GF-D8 (cell line): ENCODE measurements around the gene EYS.

Experiments used
- DNase-seq: peaks from one replicate; lab custom pipeline; 2025; lab: John Stamatoyannopoulos, UW

EYS gene

DNA sequence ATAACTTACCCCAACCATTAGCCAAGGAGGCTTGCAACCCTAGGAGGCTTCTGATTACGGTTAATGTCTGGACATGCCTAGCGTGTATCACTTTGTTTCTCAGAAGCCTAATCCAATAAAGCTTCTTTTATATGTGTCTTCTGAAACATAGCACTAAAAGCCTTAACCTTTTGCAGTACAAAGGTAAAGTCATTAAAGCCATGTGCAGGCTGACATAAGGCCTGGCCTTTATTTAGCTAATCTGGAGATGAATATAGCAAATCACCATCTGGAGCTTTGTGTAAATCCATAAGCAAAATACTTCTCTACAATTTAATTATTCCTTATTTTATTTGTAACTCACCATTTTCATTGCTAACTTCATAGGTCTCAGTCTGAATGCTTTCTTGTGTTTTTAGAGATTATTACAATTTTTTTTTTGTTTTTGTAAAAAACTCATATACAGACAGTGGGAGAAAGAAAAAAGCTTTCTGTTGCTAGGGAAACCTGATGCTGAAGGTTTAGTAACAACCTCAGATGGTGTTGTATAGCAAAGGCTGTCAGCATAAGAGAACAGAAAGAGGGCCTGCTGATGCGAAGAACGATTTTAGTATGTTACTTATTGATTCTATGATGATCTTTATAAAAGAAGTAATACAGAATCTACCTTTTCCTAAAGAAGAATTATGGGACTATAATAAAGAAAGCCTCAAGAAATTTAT lies at the start of gene EYS:
Gene EYS, minus strand, starts transcription at position 101 of the 701 bp plus-strand sequence. CDS start 211,816 bp downstream, outside the sequence.
- no peak for DNase-seq

DNA sequence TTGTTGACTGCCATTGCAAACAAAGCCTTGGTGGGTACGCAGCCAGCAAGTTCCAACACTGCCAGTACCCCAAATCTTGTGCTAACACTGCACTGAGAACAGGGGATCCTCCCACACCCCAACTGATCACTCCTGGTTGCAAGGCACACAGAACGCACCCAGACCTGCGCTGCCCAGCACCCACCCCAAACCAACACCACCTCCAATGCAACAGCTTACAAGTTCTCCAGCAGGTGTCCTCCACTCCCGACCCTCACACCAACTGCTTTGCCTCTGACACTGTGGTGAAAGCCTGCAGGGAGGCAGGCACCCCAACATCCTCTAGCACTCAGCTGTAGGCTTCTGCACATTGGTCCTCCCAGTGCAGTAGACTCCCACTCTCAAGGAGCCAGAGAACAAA lies 39.3 kb upstream of the EYS start:
- DNase-seq, result no peak

DNA sequence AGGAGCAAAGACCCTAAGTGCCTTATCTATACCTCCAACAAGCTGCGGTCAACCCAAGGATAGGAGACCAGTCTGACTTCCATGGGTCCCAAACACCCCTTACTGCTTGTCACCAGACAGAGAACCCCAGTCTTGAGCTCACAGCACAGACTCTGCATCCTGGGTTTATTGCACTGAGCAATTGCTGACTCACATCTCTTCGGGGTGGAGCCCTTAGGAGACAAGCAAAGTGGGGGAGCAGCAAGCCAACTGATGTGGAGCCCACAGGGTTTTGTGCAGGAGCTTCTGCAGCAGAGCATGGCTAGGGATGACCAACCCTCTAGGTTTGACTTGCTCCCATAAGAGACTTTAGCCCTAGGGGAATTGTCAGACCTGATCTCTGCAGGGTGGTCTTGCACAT lies 38.6 kb upstream of the EYS start:
- no peak for DNase-seq

DNA sequence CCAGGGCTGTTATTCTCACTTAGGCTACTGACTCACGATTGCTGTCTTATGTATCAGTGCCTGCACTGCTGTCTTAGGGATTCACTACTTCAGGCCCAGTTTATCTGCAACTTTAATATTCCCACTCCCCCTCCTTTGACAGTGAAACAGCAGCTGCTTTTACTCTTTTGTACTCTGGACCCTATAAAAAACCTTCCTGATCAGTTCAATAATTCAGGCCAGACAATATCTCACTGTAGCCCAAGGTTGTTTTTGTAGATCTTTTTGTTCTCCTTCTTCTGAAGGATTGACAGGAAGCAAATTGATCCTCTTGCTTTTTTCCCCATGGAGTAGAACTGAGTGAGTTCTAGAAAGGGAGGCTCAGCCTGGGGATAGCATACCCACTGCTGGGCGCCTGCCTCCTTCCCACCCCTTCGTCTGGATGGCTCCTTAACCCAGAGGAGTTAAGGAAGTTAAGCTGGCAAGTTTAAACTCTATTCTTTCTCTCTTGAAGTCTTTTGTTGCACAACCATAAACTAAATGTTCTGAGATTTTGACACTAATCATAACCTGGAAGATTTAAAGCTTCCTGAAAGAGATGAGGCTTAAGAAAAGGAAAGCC lies 22.0 kb upstream of the EYS start:
- DNase-seq, result no peak

DNA sequence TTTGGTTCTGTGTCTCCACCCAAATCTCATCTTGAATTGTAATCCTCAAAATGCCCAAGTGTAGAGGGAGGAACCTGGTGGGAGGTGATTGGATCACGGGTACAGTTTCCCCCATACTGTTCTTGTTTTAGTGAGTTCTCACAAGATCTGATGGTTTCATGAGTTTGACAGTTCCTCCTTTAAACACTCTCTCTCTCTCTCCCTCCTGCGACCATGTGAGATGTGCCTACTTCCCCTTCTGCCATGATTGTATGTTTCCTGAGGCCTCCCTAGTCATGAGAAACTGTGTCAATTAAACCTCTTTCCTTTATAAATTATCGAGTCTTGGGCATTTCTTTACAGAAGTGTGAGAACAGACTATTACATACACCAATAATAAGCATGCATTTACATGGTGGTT lies 12.1 kb upstream of the EYS start:
- DNase-seq, result no peak

DNA sequence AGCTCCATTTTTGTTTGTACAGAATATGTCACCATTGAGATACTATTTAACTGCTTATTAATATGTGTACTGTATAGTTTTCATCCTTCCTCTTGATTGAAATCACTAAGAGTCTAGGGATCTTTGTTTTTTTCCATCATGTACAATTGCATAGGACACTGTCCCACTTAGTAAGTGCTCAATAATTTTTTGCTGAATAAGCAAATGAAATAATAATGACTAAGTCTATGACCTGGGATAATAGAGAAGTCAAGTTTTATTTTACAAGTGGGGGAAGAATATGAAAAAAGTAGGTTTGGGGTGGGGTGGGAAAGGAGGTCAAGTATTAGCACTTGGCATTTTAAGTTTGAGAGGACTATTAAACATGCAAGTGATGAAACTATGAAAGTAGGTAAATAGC lies 4.5 kb upstream of the EYS start:
- no peak for DNase-seq

DNA sequence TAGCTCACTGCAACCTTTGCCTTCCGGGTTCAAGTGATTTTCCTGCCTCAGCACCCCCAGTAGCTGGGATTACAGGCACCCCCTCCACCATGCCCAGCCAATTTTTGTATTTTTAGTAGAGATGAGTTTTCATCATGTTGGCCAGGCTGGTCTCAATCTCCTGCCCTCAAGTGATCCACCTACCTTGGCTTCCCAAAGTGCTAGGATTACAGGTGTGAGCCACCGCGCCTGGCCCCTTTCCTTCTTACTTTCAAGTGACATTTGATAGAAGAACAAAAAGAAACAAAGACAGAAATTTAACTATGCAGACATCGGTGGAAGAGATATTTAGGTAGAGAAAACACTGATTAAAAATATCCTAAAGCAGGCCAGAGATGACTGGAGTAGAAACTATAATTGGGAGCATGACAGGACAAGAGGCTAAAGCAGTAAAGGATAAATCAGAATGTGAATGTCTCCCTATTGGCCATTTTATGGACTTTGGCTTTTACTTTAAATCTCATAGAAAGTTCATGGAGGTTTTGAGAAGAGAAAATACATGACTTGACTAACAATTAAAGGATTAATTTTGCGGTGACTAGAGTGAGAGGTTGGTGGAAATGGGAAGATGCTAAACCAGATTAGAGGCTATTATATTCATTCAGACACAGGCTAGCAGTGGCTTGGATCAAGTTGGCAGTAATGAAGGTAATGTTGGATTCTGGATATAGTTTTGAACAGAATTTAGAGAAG lies 2.2 kb upstream of the EYS start:
- no peak for DNase-seq

DNA sequence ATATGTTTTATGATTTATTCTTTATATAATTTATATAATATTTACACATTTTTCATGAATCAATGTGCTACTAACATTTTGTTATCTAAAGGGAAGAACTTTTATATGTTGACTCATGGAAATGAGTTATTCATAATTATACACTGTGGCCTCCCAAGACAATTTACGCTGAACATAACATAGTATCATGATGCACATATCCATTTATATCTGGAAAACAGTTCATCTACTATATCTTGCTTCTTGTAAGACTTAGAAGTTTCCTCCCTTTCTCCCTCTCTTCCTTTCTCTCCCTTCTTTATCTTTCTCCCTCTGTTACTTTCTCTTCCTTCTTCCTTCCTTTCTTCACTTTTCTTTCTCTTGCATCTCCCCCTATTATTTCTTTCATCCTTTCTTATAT lies 1.1 kb upstream of the EYS start:
- no peak for DNase-seq

DNA sequence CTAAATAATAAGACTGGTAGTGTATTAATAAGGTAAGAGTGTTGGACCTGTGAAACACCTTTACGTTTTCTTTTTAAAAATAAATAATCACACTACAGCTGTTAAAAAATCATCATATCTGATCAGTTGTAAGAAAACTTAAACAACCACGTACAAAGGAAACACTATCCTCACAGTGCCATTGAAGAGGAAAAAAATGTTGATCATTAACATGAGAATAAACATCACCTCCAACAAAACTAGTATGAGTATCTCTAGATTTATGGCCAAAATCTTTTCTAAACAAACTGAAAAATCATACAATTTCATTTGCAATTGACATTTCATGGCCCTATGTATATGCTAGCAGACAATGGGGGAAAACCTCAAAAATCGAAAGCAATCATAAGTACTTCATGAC lies 590 bp downstream of the EYS start:
- no peak for DNase-seq

DNA sequence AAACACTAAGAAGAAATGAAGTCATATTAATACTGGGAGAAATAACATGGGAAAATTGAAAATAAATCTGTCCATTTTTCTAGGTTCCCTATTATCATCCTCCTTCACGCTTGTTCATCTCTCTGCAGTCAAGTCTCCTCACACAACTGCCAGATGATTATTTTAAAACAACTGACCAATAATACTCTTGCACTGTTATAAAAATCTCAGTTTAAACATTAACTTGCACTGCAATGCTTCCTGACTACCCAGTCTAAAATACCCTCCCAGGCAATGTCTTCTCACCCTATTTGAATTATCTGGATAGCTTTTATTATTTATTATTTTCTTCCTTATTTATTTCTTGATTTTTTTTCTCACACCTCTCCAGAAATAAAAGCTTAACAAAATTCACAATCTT lies 5.7 kb downstream of the EYS start:
- no peak for DNase-seq

DNA sequence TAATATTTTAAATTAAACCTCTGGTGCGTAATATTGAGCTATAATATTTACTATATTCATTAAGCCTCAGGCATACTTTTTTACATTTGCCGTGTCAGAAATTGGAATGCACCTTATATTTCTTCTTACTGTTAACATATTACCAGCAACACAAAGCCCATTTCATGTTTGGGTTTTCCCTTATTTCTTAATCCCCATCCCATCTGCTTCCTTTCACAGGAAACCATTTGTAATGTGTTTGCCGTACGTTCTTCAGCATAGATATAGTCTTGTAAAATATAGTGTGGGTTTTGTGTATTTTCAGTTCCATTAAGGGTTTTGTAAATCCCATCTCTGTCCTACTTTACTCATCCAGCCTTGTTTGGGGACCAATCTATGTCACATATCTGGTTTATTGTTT lies 6.5 kb downstream of the EYS start:
- no peak for DNase-seq

DNA sequence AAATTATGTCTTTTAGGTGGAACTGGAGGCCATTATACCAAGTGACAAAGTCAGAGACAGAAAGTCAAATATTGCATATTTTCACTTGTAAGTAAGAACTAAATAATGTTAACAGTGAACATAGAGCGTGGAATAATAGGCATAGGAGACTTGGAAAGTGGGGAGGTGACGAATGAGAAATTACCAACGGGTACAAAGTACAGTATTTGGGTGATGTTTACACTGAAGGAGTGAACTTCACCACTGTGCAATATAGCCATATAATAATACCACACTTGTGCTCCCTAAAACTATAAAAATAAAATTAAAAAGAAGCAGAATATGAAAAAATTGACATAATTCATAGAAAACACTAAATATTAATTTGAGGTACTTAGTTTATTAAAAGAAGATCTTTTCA lies 14.9 kb downstream of the EYS start:
- DNase-seq, result no peak

DNA sequence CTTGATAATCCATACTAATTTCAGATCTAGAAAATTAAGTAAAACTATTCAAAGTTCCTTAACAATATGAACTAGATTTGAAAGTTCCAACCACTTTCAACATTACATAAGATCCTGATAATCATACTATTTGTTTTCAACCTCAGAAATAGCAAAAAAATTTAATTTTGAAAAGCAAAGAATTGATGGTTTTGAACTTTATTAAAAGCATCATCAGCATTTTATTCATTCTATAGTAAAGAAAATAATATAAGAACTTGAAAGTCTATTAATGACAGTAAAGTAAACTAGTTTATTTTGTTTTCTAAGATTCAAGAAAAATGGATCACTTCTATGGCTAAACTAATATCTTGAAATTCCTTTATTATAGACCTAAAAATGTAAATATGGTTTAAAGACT lies 26.8 kb downstream of the EYS start:
- DNase-seq, result no peak

DNA sequence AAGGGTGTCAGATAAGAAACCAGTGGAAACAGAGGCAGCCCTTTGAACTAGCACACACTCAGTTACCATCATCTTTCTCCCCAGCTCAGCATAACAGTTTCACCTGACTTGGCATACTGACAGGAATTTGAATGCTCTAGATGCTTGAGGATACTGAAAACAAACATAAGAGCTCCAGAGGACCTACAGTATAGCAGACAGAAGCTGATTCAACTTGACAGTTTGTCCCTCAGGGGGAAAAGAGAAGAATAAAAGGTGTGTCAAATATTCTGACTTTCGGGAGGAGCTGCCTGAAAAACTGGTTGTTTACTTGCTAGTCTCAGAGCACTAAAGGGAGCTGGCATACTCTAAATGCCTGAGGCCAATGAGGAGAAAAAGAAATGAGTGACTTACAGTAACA lies 35.1 kb downstream of the EYS start:
- DNase-seq, result no peak

DNA sequence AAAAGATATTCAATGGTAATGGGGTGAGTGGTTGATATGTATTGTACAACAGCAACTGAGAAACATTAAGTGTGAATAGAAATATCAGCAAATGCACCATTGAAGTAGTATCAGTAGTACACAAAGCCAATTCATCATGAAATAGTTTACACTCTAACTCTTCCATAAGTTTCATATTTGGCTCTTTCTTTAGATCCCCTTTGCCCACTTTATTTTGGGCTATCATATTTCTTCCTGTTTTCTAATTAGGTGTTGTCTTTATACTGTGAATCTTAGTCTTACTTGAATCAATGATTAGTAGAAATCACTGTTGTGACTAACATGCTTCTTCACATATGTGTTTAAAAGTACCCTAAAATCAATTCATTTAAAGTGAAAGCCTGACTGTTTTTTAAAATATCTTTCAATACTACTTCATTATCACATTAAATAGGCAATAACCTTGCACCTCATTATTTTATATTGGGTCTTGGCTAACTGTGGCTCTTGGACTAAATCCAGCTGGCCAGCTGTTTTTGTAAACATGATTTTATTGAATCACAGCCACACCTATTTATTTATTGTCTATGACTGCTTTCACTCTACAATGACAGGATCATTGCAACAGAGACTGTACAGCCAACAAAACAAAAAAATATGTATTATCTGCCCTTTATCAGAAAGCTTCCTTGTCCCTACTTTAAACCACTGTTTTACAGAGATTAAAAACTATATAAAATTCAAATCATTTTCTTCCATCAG lies 38.9 kb downstream of the EYS start:
- DNase-seq, result no peak

DNA sequence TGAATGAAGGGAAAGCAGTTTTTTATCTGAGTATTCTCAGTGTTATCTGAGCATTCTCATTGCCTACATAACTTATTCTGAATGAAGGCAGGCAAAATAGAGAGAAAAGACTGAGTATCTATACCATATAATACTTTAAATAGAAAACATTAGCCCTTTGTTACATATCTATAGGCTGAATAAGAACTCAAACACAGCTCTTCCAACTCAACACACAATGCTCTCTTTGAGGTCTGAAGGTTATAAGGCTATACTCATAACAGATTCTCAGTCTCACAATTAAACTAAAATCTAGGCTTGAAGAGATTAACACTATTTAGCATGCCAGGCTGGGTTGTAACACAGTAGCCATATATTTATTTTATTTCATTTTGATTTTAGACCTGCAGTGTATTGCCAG lies 56.9 kb downstream of the EYS start:
- DNase-seq, result no peak

DNA sequence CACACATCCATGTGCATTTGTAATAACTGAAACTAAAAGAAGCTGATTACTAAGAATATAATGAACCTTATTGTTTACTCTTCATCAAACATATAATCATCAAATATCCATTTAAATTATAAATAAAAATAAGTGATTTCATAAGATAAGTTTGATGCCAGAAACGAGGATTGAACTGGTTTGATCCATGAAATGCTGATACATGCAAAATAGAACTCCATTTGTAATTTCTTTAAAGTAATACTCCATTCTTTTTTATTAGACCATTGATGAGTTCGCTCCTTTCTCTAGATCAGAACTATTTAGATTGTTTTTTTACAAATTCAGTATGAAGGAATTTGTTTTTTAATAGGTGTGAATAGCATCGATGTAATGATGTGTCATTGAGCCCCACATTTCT lies 57.6 kb downstream of the EYS start:
- DNase-seq, result no peak

DNA sequence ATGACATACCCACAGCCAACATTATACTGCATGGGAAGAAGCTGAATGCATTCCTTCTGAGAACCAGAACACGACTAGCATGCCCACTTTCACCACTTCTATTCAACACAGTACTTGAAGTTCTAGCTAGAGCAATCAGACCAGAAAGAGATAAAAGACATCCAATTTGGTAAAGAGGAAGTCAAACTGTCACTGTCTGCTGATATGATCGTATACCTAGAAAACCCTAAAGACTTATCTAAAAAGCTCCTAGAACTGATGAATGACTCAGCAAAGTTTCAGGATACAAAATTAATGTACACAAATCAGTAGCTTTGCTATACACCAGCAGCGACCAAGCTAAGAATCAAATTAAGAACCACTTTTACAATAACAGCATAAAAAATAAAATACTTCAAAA lies 60.5 kb downstream of the EYS start:
- DNase-seq, result no peak

DNA sequence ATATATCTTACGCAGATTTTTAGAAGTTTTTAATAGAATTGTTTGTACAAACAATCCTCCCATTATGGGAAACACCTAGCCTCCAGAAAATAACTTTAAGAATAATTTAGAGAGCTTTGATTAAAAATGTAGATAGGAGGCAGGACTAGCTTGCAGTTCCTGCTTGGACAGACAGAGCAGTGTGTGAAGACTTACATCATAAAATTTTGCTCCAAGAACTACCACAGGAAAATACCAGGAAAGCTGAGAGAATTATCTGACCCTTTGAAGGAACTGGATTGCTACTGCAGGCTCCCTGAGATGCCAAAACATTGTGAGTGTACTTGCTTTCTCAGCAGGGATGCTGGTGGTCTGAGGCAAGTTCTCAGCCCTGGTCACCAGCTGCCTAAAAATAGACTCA lies 64.2 kb downstream of the EYS start:
- DNase-seq, result no peak

DNA sequence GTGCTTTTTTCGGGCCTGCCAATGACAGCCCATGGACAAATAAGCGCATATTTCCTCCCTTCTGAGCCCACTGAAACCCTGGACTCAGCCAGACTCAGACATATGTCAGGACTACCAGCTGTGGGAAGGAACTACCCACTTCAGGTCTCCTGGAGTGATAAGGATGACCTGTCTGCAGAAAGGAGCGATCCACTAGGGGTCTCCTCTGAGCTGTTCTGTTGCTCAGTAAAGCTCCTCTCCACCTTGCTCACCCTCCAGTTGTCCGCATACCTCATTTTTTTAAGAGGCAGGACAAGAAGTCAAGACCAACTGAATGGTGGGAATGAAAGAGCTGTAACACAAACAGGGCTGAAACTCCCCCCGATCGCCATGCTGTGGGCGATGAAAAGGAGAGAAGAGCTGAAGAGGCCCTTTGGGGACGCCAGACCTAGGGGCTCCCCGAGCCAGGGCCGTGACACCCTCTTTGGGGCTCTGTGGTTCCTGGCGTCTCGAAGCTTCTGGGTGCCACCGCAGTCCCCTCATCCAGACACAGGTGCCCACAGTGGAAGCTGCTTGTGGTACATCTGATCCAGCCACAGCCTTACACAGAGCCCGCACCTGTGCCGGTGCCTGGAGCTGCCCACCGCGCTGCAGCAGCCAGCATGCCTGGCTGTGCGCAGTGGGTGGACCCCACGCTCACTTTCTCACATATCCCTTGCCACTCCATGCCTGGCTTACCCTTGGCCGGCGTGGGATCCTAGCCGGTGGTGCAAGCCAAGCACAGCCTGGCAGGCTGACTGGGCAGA lies 68.8 kb downstream of the EYS start:
- no peak for DNase-seq

DNA sequence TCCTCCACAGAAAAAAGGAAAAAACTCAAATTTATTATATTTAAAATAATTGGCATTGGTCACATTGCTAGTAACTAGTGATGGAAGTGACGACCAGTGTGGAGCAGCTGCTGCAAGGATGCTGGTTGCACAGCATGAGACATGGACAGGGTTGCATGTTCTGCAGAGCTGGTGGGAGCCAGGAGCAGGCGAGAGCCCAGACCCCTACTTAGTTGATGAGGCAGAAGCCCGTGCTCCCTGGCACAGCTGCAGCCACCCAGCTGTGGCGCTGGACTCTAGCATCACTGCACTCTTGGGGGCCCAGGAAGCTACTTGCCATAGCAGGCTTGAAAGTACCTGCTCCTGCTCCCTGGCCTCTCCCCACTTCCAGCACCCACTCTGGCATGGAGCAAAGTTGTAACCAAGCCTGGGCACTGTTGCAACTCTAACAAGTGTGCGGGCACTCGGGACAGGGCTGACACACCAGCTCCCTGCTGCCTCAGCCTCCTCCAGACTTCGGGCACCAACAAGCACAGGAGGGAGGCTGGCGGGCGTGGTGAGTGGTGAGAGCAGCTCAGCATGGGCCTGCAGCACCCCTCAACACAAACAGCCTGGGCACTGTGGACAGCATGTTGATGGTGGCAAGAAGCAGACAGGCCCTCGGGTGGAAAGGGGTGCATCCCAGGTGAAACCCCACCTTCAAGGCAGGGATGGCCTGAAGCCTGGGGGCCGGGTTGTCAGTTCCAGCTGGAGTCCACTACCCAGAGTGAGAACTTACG lies 69.6 kb downstream of the EYS start:
- DNase-seq, result no peak
